Measurements from ENCODE around the gene SPAG9.

The SPAG9 gene

DNA sequence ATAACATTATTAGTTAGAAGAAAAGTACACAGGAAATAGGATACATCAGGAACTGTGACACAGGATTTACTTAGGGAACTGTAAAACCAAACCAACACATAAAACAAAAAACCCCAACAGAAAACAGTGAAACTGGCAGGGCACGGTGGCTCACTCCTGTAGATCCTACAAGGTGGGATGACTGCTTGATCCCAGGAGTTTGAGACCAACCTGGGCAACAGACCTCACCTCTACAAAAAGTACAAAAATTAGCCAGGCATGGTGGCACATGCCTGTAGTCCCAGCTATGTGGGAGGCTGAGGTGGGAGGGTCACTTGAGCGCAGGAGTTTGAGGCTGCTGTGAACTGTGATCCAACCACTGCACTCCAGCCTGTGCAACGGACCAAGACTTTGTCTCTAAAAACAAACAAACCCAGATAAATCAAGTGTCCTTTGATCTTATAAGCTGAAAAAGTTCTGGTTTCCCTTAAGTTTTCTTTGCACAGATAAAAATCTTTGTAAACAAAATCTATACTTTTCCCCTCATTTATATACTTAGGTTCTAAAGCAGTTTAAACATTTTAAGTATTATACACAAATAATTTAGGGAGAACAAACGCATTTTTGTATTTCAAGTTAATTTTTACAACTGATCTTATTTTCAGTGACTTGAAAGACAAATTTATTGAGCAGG lies 143.0 kb downstream of the SPAG9 start:
- no peak for DNase-seq (ENCODE audit: extremely low read depth, low read depth)
- no peak overlapping the region for H3K4me3 ChIP-seq (replicated peaks; ENCODE audit: low read depth, low read length)
- TF ChIP-seq, protein P1, sequence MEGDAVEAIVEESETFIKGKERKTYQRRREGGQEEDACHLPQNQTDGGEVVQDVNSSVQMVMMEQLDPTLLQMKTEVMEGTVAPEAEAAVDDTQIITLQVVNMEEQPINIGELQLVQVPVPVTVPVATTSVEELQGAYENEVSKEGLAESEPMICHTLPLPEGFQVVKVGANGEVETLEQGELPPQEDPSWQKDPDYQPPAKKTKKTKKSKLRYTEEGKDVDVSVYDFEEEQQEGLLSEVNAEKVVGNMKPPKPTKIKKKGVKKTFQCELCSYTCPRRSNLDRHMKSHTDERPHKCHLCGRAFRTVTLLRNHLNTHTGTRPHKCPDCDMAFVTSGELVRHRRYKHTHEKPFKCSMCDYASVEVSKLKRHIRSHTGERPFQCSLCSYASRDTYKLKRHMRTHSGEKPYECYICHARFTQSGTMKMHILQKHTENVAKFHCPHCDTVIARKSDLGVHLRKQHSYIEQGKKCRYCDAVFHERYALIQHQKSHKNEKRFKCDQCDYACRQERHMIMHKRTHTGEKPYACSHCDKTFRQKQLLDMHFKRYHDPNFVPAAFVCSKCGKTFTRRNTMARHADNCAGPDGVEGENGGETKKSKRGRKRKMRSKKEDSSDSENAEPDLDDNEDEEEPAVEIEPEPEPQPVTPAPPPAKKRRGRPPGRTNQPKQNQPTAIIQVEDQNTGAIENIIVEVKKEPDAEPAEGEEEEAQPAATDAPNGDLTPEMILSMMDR (IDR thresholded peaks at IDR 0.05; ENCODE audit: low read depth, low read length, missing control alignments), result no peak

DNA sequence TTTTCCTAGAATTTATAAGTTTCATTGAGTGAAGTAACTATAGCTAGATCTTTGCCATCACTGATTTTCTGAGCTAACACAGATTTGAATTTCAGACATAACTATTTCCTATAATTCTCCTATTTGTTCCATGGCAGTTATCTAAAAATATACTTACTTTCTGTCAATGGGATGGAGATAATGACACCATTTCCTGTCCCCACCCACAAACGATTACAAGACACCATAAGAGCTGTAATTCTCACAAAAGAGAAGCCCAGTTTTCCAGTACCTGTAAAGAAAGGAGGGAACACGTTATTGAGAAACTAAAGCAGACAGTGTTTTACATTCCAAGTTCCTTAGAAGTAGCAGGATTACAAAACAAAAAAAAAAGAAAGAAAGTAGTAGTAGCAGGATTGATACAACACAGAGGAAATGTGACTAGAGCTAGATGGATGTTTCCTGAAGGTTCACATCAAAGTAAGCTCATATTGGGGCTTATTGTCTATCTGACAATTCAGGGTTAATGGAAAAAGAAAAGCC lies 143.7 kb downstream of the SPAG9 start:
- TF ChIP-seq, protein P1 (IDR thresholded peaks at IDR 0.05; ENCODE audit: low read depth, low read length, missing control alignments), result no peak
- no peak overlapping the region for H3K4me3 ChIP-seq (replicated peaks; ENCODE audit: low read depth, low read length)
- no peak for DNase-seq (ENCODE audit: extremely low read depth, low read depth)

DNA sequence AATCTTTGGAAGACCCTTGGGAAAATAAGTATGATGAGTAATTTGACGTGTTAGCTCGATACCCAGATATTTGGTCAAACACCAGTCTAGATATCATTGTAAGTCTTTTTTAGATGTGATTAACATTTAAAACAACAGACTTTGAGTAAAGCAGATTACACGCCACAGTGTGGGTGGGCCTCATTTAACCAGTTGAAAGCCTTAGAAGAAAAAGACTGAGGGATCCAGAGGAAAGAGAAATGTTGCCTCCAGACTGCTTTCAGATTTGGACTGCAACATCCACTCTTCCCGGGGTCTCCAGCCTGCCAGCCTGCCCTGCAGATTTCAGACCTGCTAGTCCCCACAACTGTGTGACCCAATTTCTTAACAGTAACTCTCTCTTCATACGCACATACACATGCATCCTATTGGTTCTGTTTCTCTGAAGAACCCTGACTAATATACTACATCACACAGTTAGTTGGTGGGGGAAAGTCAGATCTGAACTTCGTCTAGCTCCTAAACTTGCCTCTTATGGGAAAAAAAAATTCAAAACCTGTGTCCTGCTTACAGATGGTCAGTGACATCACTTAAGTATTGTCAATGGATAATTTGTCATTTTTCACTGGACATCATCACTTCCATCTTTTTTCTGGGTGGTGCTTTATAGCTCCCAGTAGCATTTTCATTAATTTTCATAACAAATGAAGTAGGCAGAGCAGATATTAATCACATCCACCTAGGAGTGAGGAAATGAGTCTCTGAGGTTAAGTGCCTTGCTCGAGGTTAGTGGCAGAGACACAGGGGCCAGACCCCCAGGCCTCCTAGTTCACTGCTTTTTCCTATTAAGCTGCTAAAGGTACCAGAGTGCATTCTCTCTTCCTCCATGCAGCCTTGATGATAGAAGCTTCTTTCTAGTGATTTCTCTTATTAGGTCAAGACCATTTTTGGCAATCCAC lies 146.8 kb downstream of the SPAG9 start:
- TF ChIP-seq, protein P1 (IDR thresholded peaks at IDR 0.05; ENCODE audit: low read depth, low read length, missing control alignments), result no peak
- DNase-seq (ENCODE audit: extremely low read depth, low read depth), result no peak
- no peak overlapping the region for H3K4me3 ChIP-seq (replicated peaks; ENCODE audit: low read depth, low read length)

DNA sequence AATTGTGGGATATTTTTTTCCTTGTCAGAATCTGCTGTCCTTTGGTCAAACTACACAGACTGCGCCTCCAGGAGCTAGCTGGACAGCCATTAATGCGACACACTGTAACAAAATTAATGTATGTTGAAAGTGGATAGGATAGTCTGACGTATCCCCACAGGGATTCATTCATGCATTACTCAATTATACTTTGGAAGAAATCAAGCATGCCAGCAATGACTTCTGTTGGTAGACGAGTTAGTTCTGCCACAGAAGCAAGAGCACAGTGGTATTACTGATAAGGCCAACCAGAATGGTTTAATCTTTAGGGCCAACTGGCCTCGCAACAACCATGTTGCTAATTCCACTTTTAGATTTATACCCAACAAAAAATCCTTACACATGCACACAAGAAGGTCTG lies 148.1 kb downstream of the SPAG9 start:
- TF ChIP-seq, protein P1 (IDR thresholded peaks at IDR 0.05; ENCODE audit: low read depth, low read length, missing control alignments), result no peak
- no peak for DNase-seq (ENCODE audit: extremely low read depth, low read depth)
- no peak overlapping the region for H3K4me3 ChIP-seq (replicated peaks; ENCODE audit: low read depth, low read length)

DNA sequence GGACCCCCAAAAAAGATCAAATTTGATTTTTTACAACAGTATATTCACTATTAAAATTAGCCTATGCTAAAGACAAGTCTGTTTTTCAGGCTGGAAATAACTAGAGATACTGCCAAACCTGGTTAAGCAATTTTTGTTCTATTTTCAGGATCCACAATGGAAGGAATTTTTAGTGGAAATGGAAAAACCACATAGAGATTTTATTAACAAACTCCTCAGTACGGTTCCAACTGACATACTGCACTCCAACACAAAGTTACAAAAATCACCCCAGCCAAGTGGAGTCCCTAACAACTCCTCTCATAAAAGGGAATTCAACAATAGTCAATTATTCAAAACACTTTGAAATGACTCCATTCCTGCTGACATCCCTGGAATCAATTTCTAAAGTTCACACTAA lies 152.9 kb downstream of the SPAG9 start:
- TF ChIP-seq, protein P1 (IDR thresholded peaks at IDR 0.05; ENCODE audit: low read depth, low read length, missing control alignments), result no peak
- H3K4me3 ChIP-seq (replicated peaks; ENCODE audit: low read depth, low read length), result no peak overlapping the region
- DNase-seq (ENCODE audit: extremely low read depth, low read depth), result no peak

DNA sequence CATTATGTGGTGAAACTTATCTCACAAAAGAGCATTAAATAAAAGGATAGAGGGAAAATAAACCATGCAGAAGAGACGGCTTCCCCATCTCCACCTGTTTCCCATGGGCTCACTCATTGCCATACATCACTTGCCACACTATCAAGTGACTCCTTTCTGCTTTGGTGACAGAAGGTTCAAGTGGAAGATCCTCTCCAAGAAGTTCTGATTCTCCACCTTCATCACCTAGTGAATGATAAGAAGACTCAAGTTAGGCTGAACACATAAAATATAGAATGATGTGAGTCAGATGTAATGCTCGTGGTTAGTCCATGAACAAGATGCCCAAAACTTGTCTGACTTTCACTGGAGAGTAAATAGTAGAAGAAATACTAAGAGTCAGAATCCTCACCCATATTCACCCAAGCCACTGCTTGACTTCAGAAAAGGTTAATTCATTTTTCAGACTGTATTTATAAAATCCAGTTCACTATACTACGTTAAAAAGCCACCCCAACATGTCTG lies 154.5 kb downstream of the SPAG9 start:
- TF ChIP-seq, protein P1 (IDR thresholded peaks at IDR 0.05; ENCODE audit: low read depth, low read length, missing control alignments), result no peak
- no peak overlapping the region for H3K4me3 ChIP-seq (replicated peaks; ENCODE audit: low read depth, low read length)
- no peak for DNase-seq (ENCODE audit: extremely low read depth, low read depth)

Data from HFF-Myc (cell line).